Limb (tissue), 2 donors: ENCODE results near the gene PACSIN1.
A peak's percentile ranks its signal among the peaks of the same experiment; 100 is the strongest.

ENCODE experiments used
- DNase-seq, 2 donors: peaks; one replicate each; pipeline ENCODE4 v3.0.0-alpha.2; 2016; ENCODE audit errors: extremely low spot score in 2 of 2

PACSIN1 gene

GRCh38 chr6:34544052-34544604 lies 78.3 kb downstream of the PACSIN1 start:
- DNase-seq = no peak

- DNase-seq = no peak
These were observed 79.0 kb downstream of the PACSIN1 start for GRCh38 chr6:34544776-34545471.

GRCh38 chr6:34546551-34547321 lies 80.9 kb downstream of the PACSIN1 start:
- DNase-seq = peak in 1 of 2 donors; percentile 63

GRCh38 chr6:34547701-34548644 lies 82.1 kb downstream of the PACSIN1 start:
- no peak for DNase-seq

GRCh38 chr6:34549026-34549803 lies 83.3 kb downstream of the PACSIN1 start:
- no peak for DNase-seq

GRCh38 chr6:34549804-34550202 lies 83.9 kb downstream of the PACSIN1 start:
- DNase-seq = no peak

- no peak for DNase-seq
These were observed 85.8 kb downstream of the PACSIN1 start for GRCh38 chr6:34551720-34552119.

GRCh38 chr6:34552620-34553019 lies 86.7 kb downstream of the PACSIN1 start:
- no peak for DNase-seq

GRCh38 chr6:34553146-34553545 lies 87.3 kb downstream of the PACSIN1 start:
- no peak for DNase-seq

- DNase-seq = no peak
These were observed 87.9 kb downstream of the PACSIN1 start for GRCh38 chr6:34553750-34554149.

- no peak for DNase-seq
These were observed 88.6 kb downstream of the PACSIN1 start for GRCh38 chr6:34554291-34555006.

GRCh38 chr6:34555007-34555322 lies 89.1 kb downstream of the PACSIN1 start:
- DNase-seq = no peak

- DNase-seq = no peak
These were observed 89.5 kb downstream of the PACSIN1 start for GRCh38 chr6:34555328-34555727.

GRCh38 chr6:34556031-34556471 lies 90.2 kb downstream of the PACSIN1 start, which contains the start of gene SPDEF:
SPDEF (minus strand) TSS chr6:34556329; CDS start chr6:34544455, 11,874 bp downstream.
- no peak for DNase-seq

GRCh38 chr6:34556493-34556892 lies 90.6 kb downstream of the PACSIN1 start:
- no peak for DNase-seq

- DNase-seq = no peak
These were observed 91.4 kb downstream of the PACSIN1 start for GRCh38 chr6:34557228-34557627.

- no peak for DNase-seq
These were observed 92.4 kb downstream of the PACSIN1 start for GRCh38 chr6:34558172-34558714.

GRCh38 chr6:34559651-34560365 lies 93.9 kb downstream of the PACSIN1 start:
- DNase-seq = no peak
